Measurements from ENCODE around the gene SORCS2.

- no peak for TF ChIP-seq POLR2AphosphoS5 (IDR thresholded peaks at IDR 0.05; ENCODE audit: low read depth, low read length)
- no peak for TF ChIP-seq SIN3A (IDR thresholded peaks at IDR 0.05; ENCODE audit: borderline replicate concordance, insufficient read depth, low read length)
- no peak for TF ChIP-seq REST (IDR thresholded peaks at IDR 0.05; ENCODE audit: insufficient read depth in 1 of 2, low read depth in 2 of 2, low read length in 2 of 2)
These were observed 268.9 kb downstream of the SORCS2 start for GRCh38 chr4:7461230-7461629.

All from PFSK-1 (cell line).